GM18909 (cell line): Measurements from ENCODE around the gene RNF10.
"Not testable (repeated sequence)": the region's sequence is repeated elsewhere in the genome, so short reads cannot be mapped to it uniquely, and the experiment has no call there.

Experiments used
- ATAC-seq: cut with Tn5 transposase; IDR thresholded peaks from one replicate; pipeline ENCODE4 v1.9.1; 2021; ENCODE audit warnings: mild to moderate bottlenecking; ENCODE audit not compliant: unreplicated experiment, poor library complexity

The RNF10 gene

DNA sequence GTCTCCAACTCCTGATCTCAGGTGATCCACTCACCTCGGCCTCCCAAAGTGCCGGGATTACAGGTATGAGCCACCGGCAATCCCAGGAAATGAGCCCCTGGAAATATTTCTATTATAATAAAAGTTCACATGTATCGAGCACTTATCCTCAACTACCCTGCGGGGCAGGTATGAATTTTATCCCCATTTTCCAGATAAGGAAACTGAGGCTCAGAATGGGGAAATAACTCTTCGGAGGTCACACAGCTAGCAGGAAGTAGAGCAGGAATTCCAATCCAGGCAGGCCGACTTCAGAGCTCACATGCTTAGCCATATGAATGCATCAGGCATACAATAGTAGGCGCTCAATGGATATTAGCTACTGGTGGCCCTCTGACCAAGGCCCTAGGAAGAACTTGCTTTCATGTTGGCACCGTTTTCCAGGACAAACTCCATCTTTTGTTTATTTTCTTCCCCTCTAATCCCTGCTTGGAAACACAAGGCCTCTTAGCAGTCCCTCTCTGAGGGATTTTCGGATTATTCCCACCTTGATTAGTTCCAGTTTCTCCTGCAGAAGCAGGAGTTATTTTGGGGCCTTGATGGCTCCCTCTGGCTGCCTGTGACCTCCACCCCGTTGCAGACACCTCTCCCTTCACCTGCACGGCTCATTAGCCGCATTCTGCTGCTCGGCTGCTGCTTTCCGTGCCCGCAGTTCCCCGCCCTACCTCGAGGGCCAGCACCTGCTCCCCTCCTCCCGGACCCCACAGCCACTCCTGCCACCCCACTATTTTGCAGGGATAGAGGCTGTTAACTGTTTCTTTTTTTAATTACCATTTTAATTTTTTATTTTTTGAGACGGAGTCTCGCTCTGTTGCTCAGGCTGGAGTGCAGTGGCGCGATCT is 65.8 kb downstream of the RNF10 start:
- no peak for ATAC-seq

DNA sequence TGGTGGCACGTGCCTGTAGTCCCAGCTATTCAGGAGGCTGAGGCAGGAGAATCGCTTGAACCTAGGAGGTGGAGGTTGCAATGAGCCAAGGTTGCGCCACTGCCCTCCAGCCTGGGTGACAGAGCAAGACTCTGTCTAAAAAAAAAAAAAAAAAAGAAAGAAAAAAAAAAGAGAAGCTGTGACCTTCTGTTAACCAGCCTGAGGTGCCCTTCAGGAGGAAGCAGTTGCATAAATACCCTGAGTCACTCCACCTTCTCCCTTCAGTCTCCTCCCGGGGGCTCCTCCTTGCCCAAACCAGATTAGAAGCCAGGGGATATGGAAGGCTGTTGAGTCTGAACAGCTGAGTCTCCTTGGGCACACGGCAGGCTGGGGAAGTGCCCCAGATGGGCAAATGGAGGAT is 68.3 kb downstream of the RNF10 start:
- not testable (repeated sequence) for ATAC-seq

DNA sequence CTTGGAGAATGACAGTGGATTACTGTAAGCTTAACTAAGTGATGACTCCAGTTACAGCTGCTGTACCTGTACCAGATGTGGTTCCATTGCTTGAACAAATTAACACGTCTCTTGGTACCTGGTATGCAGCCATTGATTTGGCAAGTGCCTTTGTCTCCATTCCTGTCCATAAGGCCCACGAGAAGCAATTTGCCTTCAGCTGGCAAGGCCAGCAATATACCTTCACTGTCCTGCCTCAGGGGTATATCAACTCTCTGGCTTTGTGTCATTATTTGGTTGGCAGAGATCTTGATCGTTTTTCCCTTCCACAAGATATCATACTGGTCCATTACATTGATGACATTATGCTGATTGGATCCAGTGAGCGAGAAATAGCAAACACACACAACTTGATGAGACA is 76.4 kb downstream of the RNF10 start:
- ATAC-seq = no peak

DNA sequence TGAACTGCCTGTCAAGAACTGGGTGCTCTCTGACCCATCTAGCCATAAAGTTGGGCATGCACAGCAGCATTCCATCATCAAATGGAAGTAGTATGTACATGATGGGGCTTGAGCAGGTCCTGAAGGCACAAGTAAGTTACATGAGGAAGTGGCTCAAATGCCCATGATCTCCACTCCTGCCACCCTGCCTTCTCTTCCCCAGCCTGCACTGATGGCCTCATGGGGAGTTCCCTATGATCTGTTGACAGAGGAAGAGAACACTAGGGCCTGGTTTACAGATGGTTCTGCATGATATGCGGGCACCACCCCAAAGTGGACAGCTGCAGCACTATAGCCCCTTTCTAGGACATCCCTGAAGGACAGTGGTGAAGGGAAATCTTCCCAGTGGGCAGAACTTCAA is 77.4 kb downstream of the RNF10 start:
- not testable (repeated sequence) for ATAC-seq

DNA sequence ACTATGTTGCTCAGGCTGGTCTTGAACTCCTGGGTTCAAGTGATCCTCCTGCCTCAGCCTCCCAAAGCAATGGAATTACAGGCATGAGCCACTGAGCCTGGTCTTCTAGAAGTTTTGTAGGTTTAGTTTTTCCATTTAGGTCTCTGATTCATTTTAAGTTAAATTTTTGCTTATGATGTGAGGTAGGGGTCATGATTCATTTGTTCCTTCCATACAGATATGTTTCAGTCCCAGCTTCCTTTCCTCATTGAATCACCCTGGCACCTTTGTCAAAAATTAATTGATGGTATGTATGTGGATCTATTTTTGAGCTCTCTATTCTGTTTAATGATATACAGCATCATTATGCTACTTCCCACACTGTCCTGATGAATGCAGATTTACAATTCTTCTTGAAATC is 80.7 kb downstream of the RNF10 start:
- ATAC-seq = no peak

- not testable (repeated sequence) for ATAC-seq
These were observed 83.0 kb downstream of the RNF10 start for GRCh38 chr12:120617193-120617592.

- ATAC-seq = not testable (repeated sequence)
These were observed 83.6 kb downstream of the RNF10 start for GRCh38 chr12:120617767-120618166.

- ATAC-seq = no peak
These were observed 84.9 kb downstream of the RNF10 start for GRCh38 chr12:120618954-120619615.

DNA sequence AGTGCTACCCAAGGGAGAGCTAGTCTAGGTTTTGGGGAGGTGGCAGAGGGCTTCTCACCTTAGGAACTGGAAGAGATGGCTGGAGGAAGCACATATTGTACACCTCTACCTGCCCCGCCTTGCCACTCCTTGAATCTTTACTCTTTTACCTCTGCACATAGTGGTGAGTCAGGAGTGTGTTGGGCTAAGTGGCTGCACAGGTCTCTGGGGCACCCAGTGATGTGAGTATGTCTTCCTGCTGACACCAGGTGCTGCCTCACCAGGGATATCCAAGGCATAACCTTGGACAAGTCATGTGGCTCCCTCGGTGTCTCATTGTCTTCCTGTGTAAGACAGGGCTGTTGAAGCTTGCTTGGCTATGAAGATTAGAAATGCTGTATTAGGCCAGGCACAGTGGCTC is 86.5 kb downstream of the RNF10 start:
- no peak for ATAC-seq

- ATAC-seq = no peak
These were observed 91.6 kb downstream of the RNF10 start for GRCh38 chr12:120625557-120626419.
